DOHH2 (cell line): ENCODE data around the gene GJA4.

Experiments
- H3F3A ChIP-seq: fragments of 200-600 bp; sonication (generic), shearing (Covaris generic); 2 replicates; pipeline ENCODE4 v1.6.0; 2016; ENCODE audit warnings: antibody characterized with exemption, mild to moderate bottlenecking; ENCODE audit not compliant: control insufficient read depth, insufficient read depth
- H3K27ac ChIP-seq: fragments of 200-600 bp; sonication (generic); 2 replicates; pipeline ENCODE4 v1.5.1; 2014; ENCODE audit warnings: low read depth, mild to moderate bottlenecking, low read length, moderate library complexity
- H3K27me3 ChIP-seq: fragments of 200-600 bp; sonication (generic); 2 replicates; pipeline ENCODE4 v1.6.1; 2014; ENCODE audit warnings: mild to moderate bottlenecking, low read length, mixed read lengths; ENCODE audit not compliant: control insufficient read depth
- H3K36me3 ChIP-seq: fragments of 200-600 bp; sonication (generic); 2 replicates; pipeline ENCODE4 v1.6.1; 2014; ENCODE audit warnings: mild to moderate bottlenecking, low read length, moderate library complexity, mixed read lengths; ENCODE audit not compliant: control insufficient read depth
- H3K4me1 ChIP-seq: fragments of 200-600 bp; sonication (generic); 2 replicates; pipeline ENCODE4 v1.6.1; 2014; ENCODE audit warnings: mild to moderate bottlenecking, low read length, mixed read lengths; ENCODE audit not compliant: control insufficient read depth
- H3K4me2 ChIP-seq: fragments of 200-600 bp; sonication (generic); 2 replicates; pipeline ENCODE4 v1.6.0; 2014; ENCODE audit warnings: mild to moderate bottlenecking, low read length, moderate library complexity
- H3K4me3 ChIP-seq: fragments of 200-600 bp; sonication (generic); 2 replicates; pipeline ENCODE4 v1.5.1; 2014; ENCODE audit warnings: mild to moderate bottlenecking, low read length, mixed read lengths
- H3K79me2 ChIP-seq: fragments of 200-600 bp; sonication (generic); 2 replicates; pipeline ENCODE4 v1.6.1; 2014; ENCODE audit warnings: mild to moderate bottlenecking, low read length, mixed read lengths; ENCODE audit not compliant: control insufficient read depth
- H3K9me2 ChIP-seq: fragments of 200-600 bp; sonication (generic); replicated peaks from 2 replicates; pipeline ENCODE4 v1.6.1; 2014; ENCODE audit warnings: mild to moderate bottlenecking, low read length, mixed read lengths; ENCODE audit not compliant: control insufficient read depth
- H3K9me3 ChIP-seq: fragments of 200-600 bp; sonication (generic); 2 replicates; pipeline ENCODE4 v1.6.1; 2014; ENCODE audit warnings: antibody characterized with exemption, low read length, mixed read lengths; ENCODE audit not compliant: control insufficient read depth, insufficient read depth
- H4K20me1 ChIP-seq: fragments of 200-600 bp; sonication (generic); 2 replicates; pipeline ENCODE4 v1.6.0; 2014; ENCODE audit warnings: low read depth, mild to moderate bottlenecking, antibody characterized with exemption, low read length, moderate library complexity; ENCODE audit not compliant: control insufficient read depth, insufficient read depth
- EZH2phosphoT487 ChIP-seq: fragments of 200-600 bp; sonication (generic); IDR thresholded peaks from 2 replicates; pipeline ENCODE4 v1.6.1; 2017; ENCODE audit warnings: borderline replicate concordance, mild to moderate bottlenecking, antibody characterized with exemption, low read length, moderate library complexity, mixed read lengths
- TF ChIP-seq, protein P1 (sequence below): fragments of 200-600 bp; sonication (generic); IDR thresholded peaks from one replicate; pipeline ENCODE4 v1.5.1; 2014; ENCODE audit warnings: antibody characterized with exemption, mild to moderate bottlenecking, low read depth, low read length; ENCODE audit not compliant: poor library complexity, severe bottlenecking

Gene GJA4

DNA sequence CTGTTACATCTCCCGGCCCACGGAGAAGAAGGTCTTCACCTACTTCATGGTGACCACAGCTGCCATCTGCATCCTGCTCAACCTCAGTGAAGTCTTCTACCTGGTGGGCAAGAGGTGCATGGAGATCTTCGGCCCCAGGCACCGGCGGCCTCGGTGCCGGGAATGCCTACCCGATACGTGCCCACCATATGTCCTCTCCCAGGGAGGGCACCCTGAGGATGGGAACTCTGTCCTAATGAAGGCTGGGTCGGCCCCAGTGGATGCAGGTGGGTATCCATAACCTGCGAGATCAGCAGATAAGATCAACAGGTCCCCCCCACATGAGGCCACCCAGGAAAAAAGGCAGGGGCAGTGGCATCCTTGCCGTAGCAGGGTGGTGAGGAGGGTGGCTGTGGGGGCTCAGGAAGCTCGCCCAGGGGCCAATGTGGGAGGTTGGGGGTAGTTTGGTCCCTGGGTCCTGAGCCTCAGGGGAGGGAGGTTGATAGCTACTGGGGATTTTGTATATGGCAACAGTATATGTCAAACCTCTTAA is 31.0 kb upstream of the GJA4 start:
- no peak overlapping the region for H3K27ac ChIP-seq
- H3K9me2 ChIP-seq, result no peaks in the 10 kb centered on the region
- no peak overlapping the region for H3K4me3 ChIP-seq
- no peak for TF ChIP-seq EZH2phosphoT487
- no peaks in the 10 kb centered on the region for H3K36me3 ChIP-seq
- H3F3A ChIP-seq, result no peaks in the 10 kb centered on the region
- no peaks in the 10 kb centered on the region for H3K79me2 ChIP-seq
- H3K27me3 ChIP-seq, result no peaks in the 10 kb centered on the region
- no peak overlapping the region for H3K4me2 ChIP-seq
- H3K9me3 ChIP-seq, result no peaks in the 10 kb centered on the region
- H3K4me1 ChIP-seq, result no peaks in the 10 kb centered on the region
- no peaks in the 10 kb centered on the region for H4K20me1 ChIP-seq

DNA sequence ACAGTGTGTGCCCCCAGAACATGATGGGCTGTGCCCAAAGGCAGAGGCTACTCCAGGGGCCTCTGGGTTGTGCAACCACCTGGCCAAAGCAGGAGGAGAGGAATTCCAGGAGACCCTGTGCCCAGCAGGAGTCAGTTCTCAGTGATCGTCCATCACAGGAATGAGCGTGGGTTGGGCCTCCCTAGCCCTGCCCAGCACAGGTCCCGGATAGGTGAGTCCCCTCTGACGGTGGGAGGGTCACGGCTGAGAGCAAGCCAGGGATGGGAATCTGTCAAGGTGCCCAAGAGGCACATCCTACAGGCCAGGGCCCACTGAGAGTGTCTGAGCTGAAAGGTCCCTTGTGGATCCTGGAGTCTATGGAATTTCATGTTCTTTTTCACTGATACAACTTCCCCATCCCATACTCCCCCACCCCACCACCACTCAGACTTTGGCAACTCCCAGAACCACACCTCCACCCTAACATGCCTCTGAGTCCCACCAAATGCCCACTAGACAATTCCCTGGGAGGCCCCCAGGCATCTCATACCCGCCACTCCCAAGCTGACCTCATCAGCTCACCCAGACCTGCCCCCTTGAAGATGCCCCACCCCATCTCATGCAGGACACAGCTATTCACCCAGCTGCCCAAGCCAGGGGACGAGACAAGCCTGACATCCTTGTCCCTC is 30.2 kb upstream of the GJA4 start:
- no peaks in the 10 kb centered on the region for H3F3A ChIP-seq
- H3K4me2 ChIP-seq, result no peak overlapping the region
- no peaks in the 10 kb centered on the region for H3K9me3 ChIP-seq
- no peaks in the 10 kb centered on the region for H3K79me2 ChIP-seq
- no peak for TF ChIP-seq EZH2phosphoT487
- TF ChIP-seq, protein P1, sequence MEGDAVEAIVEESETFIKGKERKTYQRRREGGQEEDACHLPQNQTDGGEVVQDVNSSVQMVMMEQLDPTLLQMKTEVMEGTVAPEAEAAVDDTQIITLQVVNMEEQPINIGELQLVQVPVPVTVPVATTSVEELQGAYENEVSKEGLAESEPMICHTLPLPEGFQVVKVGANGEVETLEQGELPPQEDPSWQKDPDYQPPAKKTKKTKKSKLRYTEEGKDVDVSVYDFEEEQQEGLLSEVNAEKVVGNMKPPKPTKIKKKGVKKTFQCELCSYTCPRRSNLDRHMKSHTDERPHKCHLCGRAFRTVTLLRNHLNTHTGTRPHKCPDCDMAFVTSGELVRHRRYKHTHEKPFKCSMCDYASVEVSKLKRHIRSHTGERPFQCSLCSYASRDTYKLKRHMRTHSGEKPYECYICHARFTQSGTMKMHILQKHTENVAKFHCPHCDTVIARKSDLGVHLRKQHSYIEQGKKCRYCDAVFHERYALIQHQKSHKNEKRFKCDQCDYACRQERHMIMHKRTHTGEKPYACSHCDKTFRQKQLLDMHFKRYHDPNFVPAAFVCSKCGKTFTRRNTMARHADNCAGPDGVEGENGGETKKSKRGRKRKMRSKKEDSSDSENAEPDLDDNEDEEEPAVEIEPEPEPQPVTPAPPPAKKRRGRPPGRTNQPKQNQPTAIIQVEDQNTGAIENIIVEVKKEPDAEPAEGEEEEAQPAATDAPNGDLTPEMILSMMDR, result no peak
- H3K27ac ChIP-seq, result no peak overlapping the region
- H3K4me3 ChIP-seq, result no peak overlapping the region
- no peaks in the 10 kb centered on the region for H3K9me2 ChIP-seq
- H3K4me1 ChIP-seq, result no peaks in the 10 kb centered on the region
- H4K20me1 ChIP-seq, result no peaks in the 10 kb centered on the region
- no peaks in the 10 kb centered on the region for H3K27me3 ChIP-seq
- no peaks in the 10 kb centered on the region for H3K36me3 ChIP-seq

DNA sequence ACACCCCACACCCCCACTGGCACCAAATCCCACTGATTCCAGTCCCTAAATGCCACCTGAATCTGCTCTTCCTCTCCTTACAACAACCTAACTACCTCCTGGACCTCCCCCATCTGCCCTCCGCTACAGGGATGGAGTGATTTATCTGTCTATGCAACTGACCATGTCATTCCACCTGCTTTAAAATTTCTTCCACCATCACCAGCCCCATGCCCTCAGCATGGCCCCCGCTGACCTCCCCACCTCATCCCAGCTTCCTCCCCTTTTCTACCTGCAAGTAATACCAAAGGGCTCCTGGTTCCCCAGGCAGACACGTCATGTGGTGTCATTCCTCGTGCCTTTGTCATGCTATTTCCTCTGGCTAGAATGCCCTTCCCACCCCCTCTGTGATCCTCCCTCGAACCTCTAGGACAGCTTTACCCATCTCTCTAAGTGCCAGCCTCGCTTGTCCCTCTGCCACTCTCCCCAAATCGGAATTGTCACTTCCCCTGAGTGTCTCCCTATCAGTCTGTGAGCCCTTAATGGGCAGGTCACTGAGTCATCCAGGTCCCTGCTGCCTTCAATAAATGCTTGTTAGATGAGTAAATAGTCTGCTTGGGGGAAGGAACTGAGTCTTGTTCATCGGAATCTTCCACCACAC is 29.5 kb upstream of the GJA4 start:
- no peak for TF ChIP-seq EZH2phosphoT487
- TF ChIP-seq, protein P1, result no peak

DNA sequence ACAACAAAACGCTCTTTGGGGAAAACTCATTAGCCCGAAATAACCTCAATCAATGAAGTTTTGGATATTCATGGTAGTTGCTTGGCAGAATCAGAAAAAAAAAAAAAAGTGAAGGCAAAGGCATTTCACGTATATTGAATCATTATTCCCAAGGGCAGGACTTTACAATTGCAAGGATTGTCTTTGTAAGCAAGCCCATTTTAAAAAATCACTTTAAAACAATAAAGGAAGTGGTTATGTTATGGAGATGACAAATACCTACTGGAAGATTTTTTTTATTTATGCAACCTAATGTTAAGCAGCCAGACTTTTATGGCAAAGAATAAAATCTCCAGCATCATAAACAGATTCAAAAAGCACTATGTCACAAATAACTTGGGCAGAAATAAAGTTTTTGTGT is 23.9 kb upstream of the GJA4 start:
- Histone ChIP-seq H4K20me1 (no peaks in the 10 kb centered on the region), H3K4me3 (no peak overlapping the region), H3K4me1 (no peaks in the 10 kb centered on the region), H3K36me3 (no peaks in the 10 kb centered on the region), H3K27me3 (0 out of 2 replicates have a peak, but pooled peaks cover 3% of the 10 kb centered on the region), H3K9me2 (no peaks in the 10 kb centered on the region), H3K9me3 (no peaks in the 10 kb centered on the region), H3F3A (no peaks in the 10 kb centered on the region), H3K4me2 (no peak overlapping the region), H3K79me2 (no peaks in the 10 kb centered on the region), H3K27ac (no peak overlapping the region)
- TF ChIP-seq EZH2phosphoT487, result no peak
- TF ChIP-seq, protein P1, result no peak

More for the DNA sequence above, 29.5 kb upstream of the GJA4 start:
- H3K27me3 ChIP-seq, result no peaks in the 10 kb centered on the region
- no peaks in the 10 kb centered on the region for H4K20me1 ChIP-seq
- no peaks in the 10 kb centered on the region for H3K79me2 ChIP-seq
- no peaks in the 10 kb centered on the region for H3K36me3 ChIP-seq
- no peak overlapping the region for H3K27ac ChIP-seq
- no peaks in the 10 kb centered on the region for H3F3A ChIP-seq
- H3K9me2 ChIP-seq, result no peaks in the 10 kb centered on the region
- no peaks in the 10 kb centered on the region for H3K9me3 ChIP-seq
- H3K4me3 ChIP-seq, result no peak overlapping the region
- no peaks in the 10 kb centered on the region for H3K4me1 ChIP-seq
- no peak overlapping the region for H3K4me2 ChIP-seq
